IMR-90 (cell line): ENCODE data around the gene FAM83E. TPM values are rescaled to one million over a fixed set of nuclear protein-coding genes. Genes with fewer than 3 reads are reported as not detected.

Experiments used
- ATAC-seq: fragments of 200-7000 bp; cut with Tn5 transposase; 2 replicates; pipeline ENCODE4 v1.9.1; 2020; ENCODE audit warnings: low read depth, mild to moderate bottlenecking, moderate library complexity
- BruUV-seq: library from RNA; stranded (reverse); fragments of 400-500 nt; replicated peaks from 2 replicates; lab custom pipeline; 2021; lab: Mats Ljungman, UMichigan
- CTCF ChIA-PET: fragments of 300-600 bp; formaldehyde crosslinking; extraction: SDS; loops from one replicate; lab custom pipeline; 2021; ENCODE audit warnings: antibody characterized with exemption; lab: Yijun Ruan, JAX
- POLR2A ChIA-PET: fragments of 300-600 bp; sonication (Branson Sonifier 250); formaldehyde crosslinking; loops from one replicate; lab custom pipeline; 2022; ENCODE audit warnings: antibody characterized with exemption; ENCODE audit not compliant: unreplicated experiment; lab: Charles Lee
- DNase-seq: peaks from one replicate; pipeline ENCODE4 v3.0.0; 2013
- H2AFZ ChIP-seq: replicated peaks from 2 replicates; pipeline ENCODE3; 2013; ENCODE audit warnings: low read length, mild to moderate bottlenecking; ENCODE audit not compliant: poor library complexity
- H2AK5ac ChIP-seq: 2 replicates; pipeline ENCODE4 v1.6.1; 2013; ENCODE audit warnings: low read depth, low read length, inconsistent platforms
- H2AK9ac ChIP-seq: replicated peaks from 2 replicates; pipeline ENCODE3; 2013; ENCODE audit warnings: mild to moderate bottlenecking, low read depth, low read length, moderate library complexity; ENCODE audit not compliant: poor library complexity
- H2BK120ac ChIP-seq: 2 replicates; pipeline ENCODE4 v1.6.1; 2013; ENCODE audit warnings: low read depth, low read length, inconsistent platforms
- H2BK15ac ChIP-seq: 3 replicates; pipeline ENCODE4 v1.6.1; 2013; ENCODE audit warnings: low read depth, low read length, inconsistent platforms
- H2BK20ac ChIP-seq: 2 replicates; pipeline ENCODE4 v1.6.1; 2013; ENCODE audit warnings: low read depth, mild to moderate bottlenecking, inconsistent platforms, low read length, moderate library complexity
- H2BK5ac ChIP-seq: 2 replicates; pipeline ENCODE4 v1.6.1; 2013; ENCODE audit warnings: mild to moderate bottlenecking, low read depth, low read length, inconsistent platforms; ENCODE audit not compliant: poor library complexity, severe bottlenecking
- H3K14ac ChIP-seq: replicated peaks from 2 replicates; pipeline ENCODE4 v1.6.1; 2013; ENCODE audit warnings: low read depth, low read length, inconsistent platforms
- H3K18ac ChIP-seq: 2 replicates; pipeline ENCODE4 v1.6.1; 2013; ENCODE audit warnings: low read depth, low read length, control low read depth
- H3K23ac ChIP-seq: 2 replicates; pipeline ENCODE4 v1.6.1; 2013; ENCODE audit warnings: low read depth, low read length, inconsistent platforms
- H3K27ac ChIP-seq: 2 replicates; pipeline ENCODE4 v1.5.1; 2013; ENCODE audit warnings: mild to moderate bottlenecking, control low read depth, low read length; ENCODE audit not compliant: insufficient read depth
- H3K27me3 ChIP-seq: 2 replicates; pipeline ENCODE4 v1.6.1; 2013; ENCODE audit warnings: low read length; ENCODE audit not compliant: control insufficient read depth, insufficient read depth
- H3K36me3 ChIP-seq: 2 replicates; pipeline ENCODE4 v1.6.1; 2013; ENCODE audit warnings: low read length, mixed read lengths; ENCODE audit not compliant: control insufficient read depth, insufficient read depth
- H3K4ac ChIP-seq: 2 replicates; pipeline ENCODE4 v1.6.1; 2013; ENCODE audit warnings: low read depth, low read length, inconsistent platforms
- H3K4me1 ChIP-seq: 2 replicates; pipeline ENCODE4 v1.6.1; 2013; ENCODE audit warnings: low read length, mixed read lengths; ENCODE audit not compliant: control insufficient read depth, insufficient read depth
- H3K4me2 ChIP-seq: 2 replicates; pipeline ENCODE4 v1.6.1; 2013; ENCODE audit warnings: low read depth, mild to moderate bottlenecking, control low read depth, low read length, moderate library complexity
- H3K4me3 ChIP-seq: 2 replicates; pipeline ENCODE4 v1.5.1; 2013; ENCODE audit warnings: low read depth, mild to moderate bottlenecking, control low read depth, low read length, moderate library complexity; ENCODE audit not compliant: insufficient read depth
- H3K56ac ChIP-seq: 2 replicates; pipeline ENCODE4 v1.6.1; 2013; ENCODE audit warnings: low read length, inconsistent platforms; ENCODE audit not compliant: insufficient read depth; ENCODE audit errors: extremely low read depth
- H3K79me1 ChIP-seq, 2 experiments: 2 replicates each; pipeline ENCODE4 v1.6.1; 2013; ENCODE audit warnings: low read length in 2 of 2, inconsistent platforms in 1 of 2, low read depth in 1 of 2
- H3K9ac ChIP-seq: 2 replicates; pipeline ENCODE4 v1.6.1; 2013; ENCODE audit warnings: low read depth, low read length, control low read depth
- H3K9me1 ChIP-seq: 2 replicates; pipeline ENCODE4 v1.6.1; 2013; ENCODE audit warnings: low read length, inconsistent platforms; ENCODE audit not compliant: insufficient read depth
- H3K9me3 ChIP-seq: 2 replicates; pipeline ENCODE4 v1.6.1; 2013; ENCODE audit warnings: low read length; ENCODE audit not compliant: control insufficient read depth, insufficient read depth
- H4K20me1 ChIP-seq: 2 replicates; pipeline ENCODE4 v1.6.1; 2013; ENCODE audit warnings: low read length, inconsistent platforms; ENCODE audit not compliant: insufficient read depth
- H4K5ac ChIP-seq: 2 replicates; pipeline ENCODE4 v1.6.1; 2013; ENCODE audit warnings: mild to moderate bottlenecking, low read depth, low read length, control low read depth
- H4K8ac ChIP-seq, 2 experiments: 2 replicates each; pipeline ENCODE4 v1.6.1; 2013; ENCODE audit warnings: low read depth in 2 of 2, low read length in 2 of 2, control low read depth in 1 of 2, inconsistent platforms in 1 of 2
- H4K91ac ChIP-seq: 2 replicates; pipeline ENCODE4 v1.6.1; 2013; ENCODE audit warnings: low read depth, low read length, inconsistent platforms; ENCODE audit not compliant: insufficient read depth
- FOS ChIP-seq: fragments of 150-350 bp; IDR thresholded peaks from 2 replicates; pipeline ENCODE4 v1.6.1; 2016; ENCODE audit warnings: low read depth, low read length
- POLR2A ChIP-seq: IDR thresholded peaks from 2 replicates; pipeline ENCODE4 v1.6.1; 2012; ENCODE audit warnings: mild to moderate bottlenecking, low read depth, low read length
- RFX5 ChIP-seq: IDR thresholded peaks from 2 replicates; pipeline ENCODE4 v1.8.0; 2012; ENCODE audit warnings: low read depth, mild to moderate bottlenecking, low read length, moderate library complexity
- SMC3 ChIP-seq: fragments of 150-350 bp; IDR thresholded peaks from 2 replicates; pipeline ENCODE4 v1.6.1; 2016; ENCODE audit warnings: low read depth, mild to moderate bottlenecking, antibody characterized with exemption, low read length, moderate library complexity
- WGBS, 2 experiments: methylation state at CpG; one replicate each; pipeline versions ENCODE4 v1.1.5 to v1.1.7; 2013; ENCODE audit warnings: missing lambda C conversion rate in 2 of 2; ENCODE audit not compliant: insufficient read length in 1 of 2; ENCODE audit errors: extremely low coverage in 2 of 2; 5-methylcytosine and 5-hydroxymethylcytosine counted together
- dilution Hi-C: fragments of 300-500 bp; cut with HindIII; formaldehyde crosslinking; loops from one replicate; pipeline ENCODE4 v1.14.3; 2018; ENCODE audit warnings: low sequenced_read_pairs; ENCODE audit not compliant: unreplicated experiment
- in situ Hi-C: fragments of 300-500 bp; cut with MboI; formaldehyde crosslinking; loops from 3 replicates; pipeline ENCODE4 v1.14.3; 2019; ENCODE audit warnings: low sequenced_read_pairs, inconsistent platforms, mixed read lengths
- intact Hi-C: fragments of 100-400 bp; cut with micrococcal nuclease; formaldehyde crosslinking; loops from 2 replicates; pipeline ENCODE4 v1.10.0; 2022
- polyA plus RNA-seq, 3 experiments: library from polyadenylated mRNA; depleted of rRNA; stranded (reverse); fragments of >200 nt; gene quantifications; 2 replicates each; pipeline ENCODE4 v1.2.3, GENCODE V29; 2012; ENCODE audit warnings: low replicate concordance in 1 of 3
- total RNA-seq: library from RNA; depleted of rRNA; stranded (reverse); fragments of >200 nt; gene quantifications from 2 replicates; pipeline ENCODE4 v1.2.3, GENCODE V29; 2012
- TF ChIP-seq, protein P1 (sequence below): fragments of 150-350 bp; IDR thresholded peaks from 2 replicates; pipeline ENCODE4 v1.6.1; 2016; ENCODE audit warnings: low read depth, mild to moderate bottlenecking, low read length, moderate library complexity, borderline replicate concordance
- TF ChIP-seq, protein P2 (sequence below): fragments of 150-350 bp; IDR thresholded peaks from 2 replicates; pipeline ENCODE4 v1.6.1; 2017; ENCODE audit warnings: mild to moderate bottlenecking, antibody characterized with exemption, low read length, low read depth
- TF ChIP-seq, protein P3 (sequence below): conservative IDR thresholded peaks from 2 replicates; pipeline ENCODE4 v1.5.1; 2012; ENCODE audit warnings: mild to moderate bottlenecking, low read depth, low read length, improper control_type of control experiment

Gene FAM83E
- total and polyA plus RNA-seq, 2 of the 4 experiments (the other 2 are of a cell fraction): 0.05 to 0.36 TPM

DNA sequence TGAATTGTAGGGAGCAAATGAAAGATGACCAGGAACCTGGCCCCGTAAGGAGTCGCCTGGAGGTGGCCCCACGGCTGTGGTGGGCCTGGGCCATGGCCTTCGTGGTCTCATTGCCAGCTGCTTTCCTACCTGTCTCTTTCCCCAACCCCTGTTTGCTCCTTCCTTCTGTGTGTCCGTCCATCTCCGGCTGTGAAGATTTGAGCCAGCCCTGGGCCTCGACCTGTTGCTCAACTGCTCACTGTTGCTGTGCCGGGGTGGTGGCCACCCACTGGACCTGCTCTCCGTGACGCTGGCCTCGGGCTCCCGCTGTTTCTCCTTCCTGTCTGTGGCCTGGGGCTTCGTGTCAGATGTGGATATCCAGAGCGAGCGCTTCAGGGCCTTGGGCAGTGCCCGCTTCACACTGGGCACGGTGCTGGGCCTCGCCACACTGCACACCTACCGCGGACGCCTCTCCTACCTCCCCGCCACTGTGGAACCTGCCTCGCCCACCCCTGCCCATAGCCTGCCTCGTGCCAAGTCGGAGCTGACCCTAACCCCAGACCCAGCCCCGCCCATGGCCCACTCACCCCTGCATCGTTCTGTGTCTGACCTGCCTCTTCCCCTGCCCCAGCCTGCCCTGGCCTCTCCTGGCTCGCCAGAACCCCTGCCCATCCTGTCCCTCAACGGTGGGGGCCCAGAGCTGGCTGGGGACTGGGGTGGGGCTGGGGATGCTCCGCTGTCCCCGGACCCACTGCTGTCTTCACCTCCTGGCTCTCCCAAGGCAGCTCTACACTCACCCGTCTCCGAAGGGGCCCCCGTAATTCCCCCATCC lies 13.8 kb upstream of the FAM83E start:
- POLR2A ChIA-PET: no interaction called here
- H3K36me3 ChIP-seq: peaks cover 6% of the 10 kb centered on the region; the same call in 1 of the 2 replicates
- no peak overlapping the region for H3K4me3 ChIP-seq
- dilution Hi-C loops (no loop called here), in situ Hi-C loops (no loop called here), intact Hi-C loops (no loop called here)
- no peak overlapping the region for H4K91ac ChIP-seq
- DNase-seq (no peak), ATAC-seq (no peak)
- no peak overlapping the region for H2AFZ ChIP-seq
- H3K27me3 ChIP-seq: no peaks in the 10 kb centered on the region
- no peaks in the 10 kb centered on the region for H4K20me1 ChIP-seq
- H3K4me1 ChIP-seq: peaks cover 29% of the 10 kb centered on the region
- 83% methylated on average over 19 of the region's 34 CpGs; no CpG with 5 or more reads in 1 of the 2 experiments for whole genome bisulfite sequencing, 2 experiments
- no peak overlapping the region for H3K27ac ChIP-seq
- peaks cover 4 to 15% of the 10 kb centered on the region in 2 experiments; a peak in 3 of 4 replicates for H3K79me1 ChIP-seq
- H3K4me2 ChIP-seq: no peak overlapping the region
- no peak overlapping the region for H3K56ac ChIP-seq
- no peak overlapping the region for H4K8ac ChIP-seq
- no peak for TF ChIP-seq FOS
- TF ChIP-seq POLR2A: no peak
- no peak for TF ChIP-seq RFX5
- TF ChIP-seq, protein P1, sequence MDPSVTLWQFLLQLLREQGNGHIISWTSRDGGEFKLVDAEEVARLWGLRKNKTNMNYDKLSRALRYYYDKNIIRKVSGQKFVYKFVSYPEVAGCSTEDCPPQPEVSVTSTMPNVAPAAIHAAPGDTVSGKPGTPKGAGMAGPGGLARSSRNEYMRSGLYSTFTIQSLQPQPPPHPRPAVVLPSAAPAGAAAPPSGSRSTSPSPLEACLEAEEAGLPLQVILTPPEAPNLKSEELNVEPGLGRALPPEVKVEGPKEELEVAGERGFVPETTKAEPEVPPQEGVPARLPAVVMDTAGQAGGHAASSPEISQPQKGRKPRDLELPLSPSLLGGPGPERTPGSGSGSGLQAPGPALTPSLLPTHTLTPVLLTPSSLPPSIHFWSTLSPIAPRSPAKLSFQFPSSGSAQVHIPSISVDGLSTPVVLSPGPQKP: no peak
- TF ChIP-seq, protein P2, sequence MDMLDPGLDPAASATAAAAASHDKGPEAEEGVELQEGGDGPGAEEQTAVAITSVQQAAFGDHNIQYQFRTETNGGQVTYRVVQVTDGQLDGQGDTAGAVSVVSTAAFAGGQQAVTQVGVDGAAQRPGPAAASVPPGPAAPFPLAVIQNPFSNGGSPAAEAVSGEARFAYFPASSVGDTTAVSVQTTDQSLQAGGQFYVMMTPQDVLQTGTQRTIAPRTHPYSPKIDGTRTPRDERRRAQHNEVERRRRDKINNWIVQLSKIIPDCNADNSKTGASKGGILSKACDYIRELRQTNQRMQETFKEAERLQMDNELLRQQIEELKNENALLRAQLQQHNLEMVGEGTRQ: no peak
- TF ChIP-seq, protein P3, sequence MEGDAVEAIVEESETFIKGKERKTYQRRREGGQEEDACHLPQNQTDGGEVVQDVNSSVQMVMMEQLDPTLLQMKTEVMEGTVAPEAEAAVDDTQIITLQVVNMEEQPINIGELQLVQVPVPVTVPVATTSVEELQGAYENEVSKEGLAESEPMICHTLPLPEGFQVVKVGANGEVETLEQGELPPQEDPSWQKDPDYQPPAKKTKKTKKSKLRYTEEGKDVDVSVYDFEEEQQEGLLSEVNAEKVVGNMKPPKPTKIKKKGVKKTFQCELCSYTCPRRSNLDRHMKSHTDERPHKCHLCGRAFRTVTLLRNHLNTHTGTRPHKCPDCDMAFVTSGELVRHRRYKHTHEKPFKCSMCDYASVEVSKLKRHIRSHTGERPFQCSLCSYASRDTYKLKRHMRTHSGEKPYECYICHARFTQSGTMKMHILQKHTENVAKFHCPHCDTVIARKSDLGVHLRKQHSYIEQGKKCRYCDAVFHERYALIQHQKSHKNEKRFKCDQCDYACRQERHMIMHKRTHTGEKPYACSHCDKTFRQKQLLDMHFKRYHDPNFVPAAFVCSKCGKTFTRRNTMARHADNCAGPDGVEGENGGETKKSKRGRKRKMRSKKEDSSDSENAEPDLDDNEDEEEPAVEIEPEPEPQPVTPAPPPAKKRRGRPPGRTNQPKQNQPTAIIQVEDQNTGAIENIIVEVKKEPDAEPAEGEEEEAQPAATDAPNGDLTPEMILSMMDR: no peak
- TF ChIP-seq SMC3: no peak
- no peak overlapping the region for H3K23ac ChIP-seq
- H4K5ac ChIP-seq: no peak overlapping the region
- peak overlapping the region; percentile 47 for H2AK9ac ChIP-seq
- no peak overlapping the region for H2BK15ac ChIP-seq
- no peak overlapping the region for H3K4ac ChIP-seq
- no peaks in the 10 kb centered on the region for H3K9me3 ChIP-seq
- no peak overlapping the region for H2BK120ac ChIP-seq
- H3K14ac ChIP-seq: no peak overlapping the region
- no peak overlapping the region for H2BK5ac ChIP-seq
- H2AK5ac ChIP-seq: no peak overlapping the region
- H3K18ac ChIP-seq: no peak overlapping the region
- H3K9ac ChIP-seq: no peak overlapping the region
- CTCF ChIA-PET: no interaction called here
- no TSS peak for BruUV-seq
- no peak overlapping the region for H2BK20ac ChIP-seq
- peaks cover 10% of the 10 kb centered on the region for H3K9me1 ChIP-seq
